Glomerular visceral epithelial cell (primary cell): ENCODE data around the gene GABBR2.

ENCODE experiments used
- DNase-seq: peaks from one replicate; pipeline ENCODE4 v3.0.0-alpha.2; 2016; ENCODE audit errors: extremely low spot score

The GABBR2 gene

GRCh38 chr9:98402019-98402840 is 306.5 kb downstream of the GABBR2 start:
- DNase-seq: no peak

GRCh38 chr9:98401140-98402018 is 307.4 kb downstream of the GABBR2 start:
- no peak for DNase-seq

- no peak for DNase-seq
These were observed 308.6 kb downstream of the GABBR2 start for GRCh38 chr9:98399950-98400683.

GRCh38 chr9:98396656-98397055 is 312.1 kb downstream of the GABBR2 start:
- no peak for DNase-seq

- no peak for DNase-seq
These were observed 312.5 kb downstream of the GABBR2 start for GRCh38 chr9:98396236-98396635.

- DNase-seq: no peak
These were observed 316.9 kb downstream of the GABBR2 start for GRCh38 chr9:98391867-98392266.

GRCh38 chr9:98391406-98391805 is 317.3 kb downstream of the GABBR2 start:
- no peak for DNase-seq

GRCh38 chr9:98385751-98386150 is 323.0 kb downstream of the GABBR2 start:
- DNase-seq: no peak

GRCh38 chr9:98383758-98384157 is 325.0 kb downstream of the GABBR2 start:
- no peak for DNase-seq

GRCh38 chr9:98381311-98382103 is 327.2 kb downstream of the GABBR2 start:
- DNase-seq: no peak

- DNase-seq: peak; percentile 74
These were observed 328.6 kb downstream of the GABBR2 start for GRCh38 chr9:98380065-98380681.

GRCh38 chr9:98379572-98379971 is 329.2 kb downstream of the GABBR2 start:
- DNase-seq: no peak

- no peak for DNase-seq
These were observed 329.9 kb downstream of the GABBR2 start for GRCh38 chr9:98378794-98379193.

GRCh38 chr9:98378206-98378780 is 330.4 kb downstream of the GABBR2 start:
- DNase-seq: no peak

- DNase-seq: peak; percentile 86
These were observed 333.5 kb downstream of the GABBR2 start for GRCh38 chr9:98375138-98375726.

- DNase-seq: peak; percentile 92
These were observed 334.2 kb downstream of the GABBR2 start for GRCh38 chr9:98374385-98375051.

- peak; percentile 27 for DNase-seq
These were observed 335.1 kb downstream of the GABBR2 start for GRCh38 chr9:98373609-98374008.

- no peak for DNase-seq
These were observed 336.5 kb downstream of the GABBR2 start for GRCh38 chr9:98372077-98372836.

- no peak for DNase-seq
These were observed 337.8 kb downstream of the GABBR2 start for GRCh38 chr9:98370976-98371315.
